H9 (cell line): ENCODE measurements around the gene CHCHD3. TPM values are rescaled to one million over a fixed set of nuclear protein-coding genes. Genes with fewer than 3 reads are reported as not detected.

ENCODE experiments used
- DNase-seq: peaks from one replicate; pipeline ENCODE4 v3.0.0-alpha.2; 2017
- H2AFZ ChIP-seq: one replicate; pipeline ENCODE4 v1.6.1; 2013; ENCODE audit warnings: mild to moderate bottlenecking, low read length, control low read depth, moderate library complexity
- H2AK5ac ChIP-seq: 2 replicates; pipeline ENCODE4 v1.6.1; 2013; ENCODE audit warnings: low read length, control low read depth, mixed read lengths; ENCODE audit not compliant: insufficient read length
- H2BK120ac ChIP-seq: one replicate; pipeline ENCODE4 v1.6.1; 2013; ENCODE audit warnings: low read depth, mild to moderate bottlenecking, low read length, control low read depth, inconsistent platforms; ENCODE audit not compliant: poor library complexity, severe bottlenecking
- H2BK12ac ChIP-seq: 2 replicates; pipeline ENCODE4 v1.6.1; 2013; ENCODE audit warnings: low read length, control low read depth, mixed read lengths, low read depth; ENCODE audit not compliant: insufficient read length
- H2BK15ac ChIP-seq: 2 replicates; pipeline ENCODE4 v1.6.1; 2013; ENCODE audit warnings: low read depth, low read length, control low read depth
- H2BK20ac ChIP-seq: one replicate; pipeline ENCODE4 v1.6.1; 2013; ENCODE audit warnings: low read depth, mild to moderate bottlenecking, low read length, control low read depth, inconsistent platforms; ENCODE audit not compliant: poor library complexity, severe bottlenecking
- H2BK5ac ChIP-seq: 2 replicates; pipeline ENCODE4 v1.6.1; 2013; ENCODE audit warnings: low read length, control low read depth, mixed read lengths; ENCODE audit not compliant: insufficient read length
- H3K14ac ChIP-seq: 2 replicates; pipeline ENCODE4 v1.6.1; 2013; ENCODE audit warnings: low read length, control low read depth; ENCODE audit not compliant: insufficient read depth
- H3K18ac ChIP-seq: 2 replicates; pipeline ENCODE4 v1.6.1; 2013; ENCODE audit warnings: low read depth, mild to moderate bottlenecking, mixed read lengths, low read length, control low read depth; ENCODE audit not compliant: insufficient read length
- H3K23ac ChIP-seq: 2 replicates; pipeline ENCODE4 v1.6.1; 2013; ENCODE audit warnings: low read length, control low read depth, mixed read lengths, low read depth; ENCODE audit not compliant: insufficient read length
- H3K23me2 ChIP-seq: 2 replicates; pipeline ENCODE4 v1.6.1; 2013; ENCODE audit warnings: low read depth, mild to moderate bottlenecking, mixed read lengths, low read length, control low read depth; ENCODE audit not compliant: insufficient read length, poor library complexity, severe bottlenecking
- H3K27ac ChIP-seq: 2 replicates; pipeline ENCODE4 v1.5.1; 2013; ENCODE audit warnings: low read length, control low read depth, mixed read lengths, low read depth; ENCODE audit not compliant: insufficient read length
- H3K27me3 ChIP-seq: 2 replicates; pipeline ENCODE4 v1.6.1; 2013; ENCODE audit warnings: low read length, control low read depth, inconsistent platforms; ENCODE audit not compliant: insufficient read depth
- H3K4ac ChIP-seq: 2 replicates; pipeline ENCODE4 v1.6.1; 2013; ENCODE audit warnings: low read depth, mild to moderate bottlenecking, control low read depth, inconsistent platforms, low read length, moderate library complexity
- H3K4me1 ChIP-seq: 2 replicates; pipeline ENCODE4 v1.6.1; 2013; ENCODE audit warnings: low read length, control low read depth, inconsistent platforms; ENCODE audit not compliant: insufficient read depth
- H3K4me2 ChIP-seq: 2 replicates; pipeline ENCODE4 v1.6.1; 2013; ENCODE audit warnings: low read length, control low read depth, mixed read lengths; ENCODE audit not compliant: insufficient read length, insufficient read depth
- H3K56ac ChIP-seq: 2 replicates; pipeline ENCODE4 v1.6.1; 2013; ENCODE audit warnings: low read depth, mild to moderate bottlenecking, mixed read lengths, low read length, control low read depth; ENCODE audit not compliant: insufficient read length
- H3K79me1 ChIP-seq: 2 replicates; pipeline ENCODE4 v1.6.1; 2013; ENCODE audit warnings: low read depth, mild to moderate bottlenecking, moderate library complexity, low read length, control low read depth, inconsistent platforms; ENCODE audit not compliant: insufficient read depth, poor library complexity, severe bottlenecking
- H3K79me2 ChIP-seq: 2 replicates; pipeline ENCODE4 v1.6.1; 2013; ENCODE audit warnings: low read length, control low read depth, inconsistent platforms; ENCODE audit not compliant: insufficient read depth
- H3K9ac ChIP-seq: 2 replicates; pipeline ENCODE4 v1.6.1; 2013; ENCODE audit warnings: low read length, control low read depth, mixed read lengths; ENCODE audit not compliant: insufficient read length; ENCODE audit errors: extremely low read depth
- H3K9me3 ChIP-seq: one replicate; pipeline ENCODE4 v1.6.1; 2013; ENCODE audit warnings: low read depth, low read length, inconsistent platforms; ENCODE audit not compliant: control insufficient read depth
- H3T11ph ChIP-seq: one replicate; pipeline ENCODE4 v1.6.1; 2013; ENCODE audit warnings: mild to moderate bottlenecking, low read length, control low read depth, inconsistent platforms
- H4K20me1 ChIP-seq: one replicate; pipeline ENCODE4 v1.6.1; 2013; ENCODE audit not compliant: control insufficient read depth, insufficient read length, insufficient read depth
- H4K5ac ChIP-seq: 2 replicates; pipeline ENCODE4 v1.6.1; 2013; ENCODE audit warnings: low read depth, mild to moderate bottlenecking, mixed read lengths, low read length, control low read depth; ENCODE audit not compliant: insufficient read length
- H4K8ac ChIP-seq: replicated peaks from 2 replicates; pipeline ENCODE4 v1.6.1; 2013; ENCODE audit warnings: low read length, control low read depth, mixed read lengths, low read depth; ENCODE audit not compliant: insufficient read length
- H4K91ac ChIP-seq: 2 replicates; pipeline ENCODE4 v1.6.1; 2013; ENCODE audit warnings: low read depth, mild to moderate bottlenecking, moderate library complexity, mixed read lengths, low read length, control low read depth; ENCODE audit not compliant: insufficient read length
- H3K27ac Mint-ChIP-seq, 3 experiments: 2 replicates in 2 of 3; 3 replicates in 1 of 3; pipeline ENCODE4 v1.8.0; 2020 to 2021; ENCODE audit warnings: mixed read lengths in 3 of 3, mild to moderate bottlenecking in 1 of 3, moderate library complexity in 1 of 3
- H3K27me3 Mint-ChIP-seq: 2 replicates; pipeline ENCODE4 v1.8.0; 2021; ENCODE audit warnings: low read depth, mild to moderate bottlenecking, moderate library complexity, mixed read lengths
- H3K36me3 Mint-ChIP-seq, 3 experiments: 2 replicates in 2 of 3; 3 replicates in 1 of 3; pipeline ENCODE4 v1.8.0; 2020 to 2021; ENCODE audit warnings: low read depth in 3 of 3, mixed read lengths in 3 of 3; ENCODE audit not compliant: insufficient read depth in 1 of 3
- H3K4me1 Mint-ChIP-seq, 2 experiments: 2 replicates each; pipeline ENCODE4 v1.8.0; 2020; ENCODE audit warnings: mixed read lengths in 2 of 2
- H3K4me3 Mint-ChIP-seq, 2 experiments: 2 replicates in 1 of 2; 3 replicates in 1 of 2; pipeline ENCODE4 v1.8.0; 2020 to 2021; ENCODE audit warnings: mild to moderate bottlenecking in 2 of 2, mixed read lengths in 2 of 2, moderate library complexity in 1 of 2
- H3K9me3 Mint-ChIP-seq, 2 experiments: 2 replicates in 1 of 2; 3 replicates in 1 of 2; pipeline ENCODE4 v1.8.0; 2020; ENCODE audit warnings: mild to moderate bottlenecking in 2 of 2, mixed read lengths in 2 of 2, moderate library complexity in 1 of 2
- WGBS: extraction: QIAGEN DNeasy Blood & Tissue Kit; methylation state at CpG from one replicate; pipeline ENCODE4 v1.1.7; 2013; ENCODE audit warnings: missing lambda C conversion rate, low lambda C conversion rate, mixed read lengths; ENCODE audit not compliant: insufficient read length; ENCODE audit errors: extremely low coverage; 5-methylcytosine and 5-hydroxymethylcytosine counted together
- total RNA-seq: library from RNA; stranded (reverse); gene quantifications from 2 replicates; pipeline ENCODE4 v1.2.1, GENCODE V29; 2021
- TF ChIP-seq, protein P1 (sequence below): fragments of 200-600 bp; sonication (generic); conservative IDR thresholded peaks from 3 replicates; pipeline ENCODE4 v1.8.0; 2021; ENCODE audit warnings: antibody characterized with exemption, mild to moderate bottlenecking

The CHCHD3 gene
- total RNA-seq, 1 experiment from 2014 or later, result 104 TPM

DNA sequence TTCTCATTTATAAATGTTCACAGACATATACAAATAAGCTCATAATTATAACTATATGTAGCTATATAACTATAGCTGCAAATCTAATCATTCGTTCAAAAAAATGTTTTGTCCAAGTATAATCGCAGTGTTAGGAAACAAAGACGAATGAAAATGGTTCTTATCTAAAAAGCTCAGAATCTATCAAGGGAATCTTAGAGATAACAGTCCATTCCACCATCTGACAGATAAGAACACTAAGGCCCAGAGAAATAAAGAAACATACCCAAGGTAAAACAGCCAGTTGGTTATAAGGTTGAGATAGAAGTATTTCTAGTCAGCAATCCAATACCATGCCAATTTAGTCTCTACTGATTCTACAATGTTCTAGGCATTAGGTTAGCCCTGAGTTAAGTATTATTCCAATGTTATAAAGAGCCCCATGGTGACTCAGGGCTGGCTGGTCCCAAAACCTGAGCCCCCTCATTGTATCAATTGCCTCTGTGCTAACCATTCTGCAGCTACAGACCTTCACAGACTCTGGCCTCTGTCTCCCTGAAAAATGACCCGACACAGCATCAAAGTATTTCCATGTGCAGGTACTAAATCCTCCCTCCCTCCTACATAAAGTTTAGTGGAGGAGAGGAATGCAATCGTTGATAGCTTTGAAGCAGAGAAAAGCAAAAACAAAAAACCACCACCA lies 30.0 kb downstream of the CHCHD3 start:
- Histone ChIP-seq H3K79me1 (peaks cover 8% of the 10 kb centered on the region), H3K18ac (no peak overlapping the region), H3K27me3 (no peaks in the 10 kb centered on the region), H3K4ac (no peak overlapping the region), H3K9ac (no peak overlapping the region), H4K8ac (no peak overlapping the region), H2BK120ac (no peak overlapping the region), H2AK5ac (no peak overlapping the region), H3K9me3 (no peaks in the 10 kb centered on the region), H3K14ac (no peak overlapping the region), H3K4me2 (no peak overlapping the region), H3K56ac (no peak overlapping the region), H3K23ac (no peak overlapping the region), H2BK5ac (no peak overlapping the region), H3T11ph (no peak overlapping the region), H2BK20ac (no peak overlapping the region), H4K20me1 (no peaks in the 10 kb centered on the region), H2BK15ac (no peak overlapping the region), H3K27ac (no peak overlapping the region), H3K79me2 (peaks cover 20% of the 10 kb centered on the region; the same call in 1 of the 2 replicates), H4K5ac (no peak overlapping the region), H2BK12ac (no peak overlapping the region), H3K4me1 (peaks cover 3% of the 10 kb centered on the region), H3K23me2 (no peaks in the 10 kb centered on the region), H4K91ac (no peak overlapping the region), H2AFZ (no peak overlapping the region)
- Mint-ChIP-seq H3K4me1 (peaks cover 27 to 28% of the 10 kb centered on the region in 2 experiments), H3K36me3 (peaks cover under 1 to 7% (median 2%) of the 10 kb centered on the region in 3 experiments; a peak in 6 of 7 replicates), H3K27ac (no peak overlapping the region), H3K27me3 (no peaks in the 10 kb centered on the region), H3K4me3 (no peak overlapping the region), H3K9me3 (no peaks in the 10 kb centered on the region)
- no peak for DNase-seq
- TF ChIP-seq, protein P1, sequence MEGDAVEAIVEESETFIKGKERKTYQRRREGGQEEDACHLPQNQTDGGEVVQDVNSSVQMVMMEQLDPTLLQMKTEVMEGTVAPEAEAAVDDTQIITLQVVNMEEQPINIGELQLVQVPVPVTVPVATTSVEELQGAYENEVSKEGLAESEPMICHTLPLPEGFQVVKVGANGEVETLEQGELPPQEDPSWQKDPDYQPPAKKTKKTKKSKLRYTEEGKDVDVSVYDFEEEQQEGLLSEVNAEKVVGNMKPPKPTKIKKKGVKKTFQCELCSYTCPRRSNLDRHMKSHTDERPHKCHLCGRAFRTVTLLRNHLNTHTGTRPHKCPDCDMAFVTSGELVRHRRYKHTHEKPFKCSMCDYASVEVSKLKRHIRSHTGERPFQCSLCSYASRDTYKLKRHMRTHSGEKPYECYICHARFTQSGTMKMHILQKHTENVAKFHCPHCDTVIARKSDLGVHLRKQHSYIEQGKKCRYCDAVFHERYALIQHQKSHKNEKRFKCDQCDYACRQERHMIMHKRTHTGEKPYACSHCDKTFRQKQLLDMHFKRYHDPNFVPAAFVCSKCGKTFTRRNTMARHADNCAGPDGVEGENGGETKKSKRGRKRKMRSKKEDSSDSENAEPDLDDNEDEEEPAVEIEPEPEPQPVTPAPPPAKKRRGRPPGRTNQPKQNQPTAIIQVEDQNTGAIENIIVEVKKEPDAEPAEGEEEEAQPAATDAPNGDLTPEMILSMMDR, result no peak
- WGBS, result no CpG with 5 or more reads among the region's 5 CpGs
